Gastrocnemius medialis (tissue), 4 donors: ENCODE measurements around the gene CIB2. TPM values are rescaled to one million over a fixed set of nuclear protein-coding genes. Genes with fewer than 3 reads are reported as not detected.

ENCODE experiments used
- ATAC-seq, 2 donors: fragments of 150-250 bp; one replicate each; pipeline ENCODE4 v1.9.1; 2016
- DNase-seq, 2 donors: peaks; one replicate each; pipeline ENCODE4 v3.0.0-alpha.2; 2019
- H3K27ac ChIP-seq, 4 donors: fragments of 200-600 bp; sonication (generic); 1 replicate in 1 of 4; 2 replicates in 3 of 4; pipeline ENCODE4 v1.5.1; 2016 to 2018; ENCODE audit warnings: mild to moderate bottlenecking in 2 of 4, moderate library complexity in 1 of 4
- H3K27me3 ChIP-seq, 3 donors: fragments of 200-600 bp; sonication (generic) in 2 of 3; 1 replicate in 1 of 3; 2 replicates in 2 of 3; pipeline versions ENCODE4 v1.5.1 to v1.6.0; 2016 to 2019; ENCODE audit warnings: mild to moderate bottlenecking in 1 of 3, moderate library complexity in 1 of 3
- H3K36me3 ChIP-seq, 2 donors: fragments of 200-600 bp; sonication (generic) in 1 of 2; one replicate each; pipeline ENCODE4 v1.5.1; 2017 to 2018
- H3K4me1 ChIP-seq, 2 donors: fragments of 200-600 bp; sonication (generic) in 1 of 2; one replicate each; pipeline ENCODE4 v1.5.1; 2016 to 2017; ENCODE audit warnings: mild to moderate bottlenecking in 2 of 2
- H3K4me3 ChIP-seq, 4 donors: fragments of 200-600 bp; sonication (generic) in 3 of 4; 1 replicate in 1 of 4; 2 replicates in 3 of 4; pipeline ENCODE4 v1.5.1; 2016 to 2019; ENCODE audit warnings: mild to moderate bottlenecking in 2 of 4
- H3K9me3 ChIP-seq, 3 donors: fragments of 200-600 bp; sonication (generic) in 2 of 3; 1 replicate in 1 of 3; 2 replicates in 2 of 3; pipeline ENCODE4 v1.5.1; 2016 to 2019
- POLR2A ChIP-seq, 2 donors: fragments of 450-650 bp; IDR thresholded peaks; one replicate each; pipeline ENCODE4 v1.6.1; 2017; ENCODE audit warnings: antibody characterized with exemption in 2 of 2, mild to moderate bottlenecking in 2 of 2, moderate library complexity in 2 of 2
- in situ Hi-C, 4 donors: fragments of 200-750 bp; cut with MboI; loops; one replicate each; pipeline versions ENCODE4 v1.15.0 to v1.8.0; 2017; ENCODE audit warnings: low sequenced_read_pairs in 4 of 4
- intact Hi-C: fragments of 100-400 bp; cut with DNase I; formaldehyde crosslinking; loops from one replicate; pipeline ENCODE4 v1.15.1; 2023; ENCODE audit warnings: low total_unique reads
- total RNA-seq, 4 donors: library from RNA; depleted of rRNA; stranded (reverse); fragments of >200 nt; gene quantifications; one replicate each; pipeline versions ENCODE4 v1.1.0 to v1.2.3, GENCODE V29; 2016
- TF ChIP-seq, protein P1 (sequence below), 5 experiments: fragments of 450-650 bp in 3 of 5; fragments of 200-600 bp in 2 of 5; sonication (generic) in 2 of 5; IDR thresholded peaks in 4 of 5; conservative IDR thresholded peaks in 1 of 5; 1 replicate in 4 of 5; 2 replicates in 1 of 5; pipeline ENCODE4 v1.5.1; 2016 to 2019; ENCODE audit warnings: antibody characterized with exemption in 5 of 5, mild to moderate bottlenecking in 3 of 5, moderate library complexity in 3 of 5

The CIB2 gene
- total RNA-seq, 4 donors from 2014 or later, result 5.6 to 14.4 (median 6.7) TPM

- Histone ChIP-seq H3K36me3 (no peaks in the 10 kb centered on the region), H3K9me3 (no peaks in the 10 kb centered on the region), H3K4me1 (peaks cover 21 to 22% of the 10 kb centered on the region in 2 donors), H3K27ac (peak overlapping the region; percentile 17 to 78 (median 48)), H3K27me3 (no peaks in the 10 kb centered on the region), H3K4me3 (peak overlapping the region; percentile 38 to 73 (median 62))
- intact Hi-C loops, result loop anchor here (1.0 to 5.0 kb wide), 4 partner anchors 19 to 111 kb away; partner anchors contain the start of gene IDH3A
- ATAC-seq, result peak in 1 of 2 donors; percentile 10
- in situ Hi-C loops, result loop anchor here in 2 of 4 donors (25.0 kb wide), 1 partner anchor 307 kb away; the partner anchor contains the start of gene IREB2 (in 2 of the 2)
- DNase-seq, result no peak
- no peak for TF ChIP-seq POLR2A (IDR thresholded peaks at IDR 0.05)
- TF ChIP-seq, protein P1, sequence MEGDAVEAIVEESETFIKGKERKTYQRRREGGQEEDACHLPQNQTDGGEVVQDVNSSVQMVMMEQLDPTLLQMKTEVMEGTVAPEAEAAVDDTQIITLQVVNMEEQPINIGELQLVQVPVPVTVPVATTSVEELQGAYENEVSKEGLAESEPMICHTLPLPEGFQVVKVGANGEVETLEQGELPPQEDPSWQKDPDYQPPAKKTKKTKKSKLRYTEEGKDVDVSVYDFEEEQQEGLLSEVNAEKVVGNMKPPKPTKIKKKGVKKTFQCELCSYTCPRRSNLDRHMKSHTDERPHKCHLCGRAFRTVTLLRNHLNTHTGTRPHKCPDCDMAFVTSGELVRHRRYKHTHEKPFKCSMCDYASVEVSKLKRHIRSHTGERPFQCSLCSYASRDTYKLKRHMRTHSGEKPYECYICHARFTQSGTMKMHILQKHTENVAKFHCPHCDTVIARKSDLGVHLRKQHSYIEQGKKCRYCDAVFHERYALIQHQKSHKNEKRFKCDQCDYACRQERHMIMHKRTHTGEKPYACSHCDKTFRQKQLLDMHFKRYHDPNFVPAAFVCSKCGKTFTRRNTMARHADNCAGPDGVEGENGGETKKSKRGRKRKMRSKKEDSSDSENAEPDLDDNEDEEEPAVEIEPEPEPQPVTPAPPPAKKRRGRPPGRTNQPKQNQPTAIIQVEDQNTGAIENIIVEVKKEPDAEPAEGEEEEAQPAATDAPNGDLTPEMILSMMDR (IDR thresholded peaks at IDR 0.05 in 4 of 5, conservative IDR thresholded peaks at IDR 0.05 in 1 of 5), result no peak
Measured at GRCh38 chr15:78130466-78131294, 565 bp downstream of the CIB2 start.

GRCh38 chr15:78129751-78130287 is 1.4 kb downstream of the CIB2 start:
- in situ Hi-C loops, result loop anchor here in 2 of 4 donors (25.0 kb wide), 1 partner anchor 307 kb away; the partner anchor contains the start of gene IREB2 (in 2 of the 2)
- no peak for DNase-seq

GRCh38 chr15:78129077-78129750 is 2.0 kb downstream of the CIB2 start:
- ATAC-seq, result peak; percentile 71 to 86
- DNase-seq, result peak; percentile 46 to 83
- peaks cover 21 to 22% of the 10 kb centered on the region in 2 donors for H3K4me1 ChIP-seq
- no peaks in the 10 kb centered on the region for H3K9me3 ChIP-seq
- in situ Hi-C loops, result loop anchor here in 2 of 4 donors (25.0 kb wide), 1 partner anchor 308 kb away; the partner anchor contains the start of gene IREB2 (in 2 of the 2)
- H3K4me3 ChIP-seq, result no peak overlapping the region
- intact Hi-C loops, result no loop called here
- no peaks in the 10 kb centered on the region for H3K27me3 ChIP-seq
- H3K27ac ChIP-seq, result peak overlapping the region in 3 of 4 donors; percentile 33 to 58 (median 54)
- H3K36me3 ChIP-seq, result no peaks in the 10 kb centered on the region
- TF ChIP-seq, protein P1 (IDR thresholded peaks at IDR 0.05 in 4 of 5, conservative IDR thresholded peaks at IDR 0.05 in 1 of 5), result no peak
- no peak for TF ChIP-seq POLR2A (IDR thresholded peaks at IDR 0.05)

More at GRCh38 chr15:78129751-78130287, 1.4 kb downstream of the CIB2 start:
- no peaks in the 10 kb centered on the region for H3K27me3 ChIP-seq
- intact Hi-C loops, result loop anchor here (2.0 to 5.0 kb wide), 2 partner anchors 47 to 65 kb away; no protein-coding TSS in a partner anchor
- no peak for TF ChIP-seq POLR2A (IDR thresholded peaks at IDR 0.05)
- TF ChIP-seq, protein P1 (IDR thresholded peaks at IDR 0.05 in 4 of 5, conservative IDR thresholded peaks at IDR 0.05 in 1 of 5), result no peak
- no peak for ATAC-seq
- H3K4me1 ChIP-seq, result peaks cover 21 to 22% of the 10 kb centered on the region in 2 donors
- peak overlapping the region in 1 of 4 donors; percentile 58 for H3K27ac ChIP-seq
- no peak overlapping the region for H3K4me3 ChIP-seq
- H3K36me3 ChIP-seq, result no peaks in the 10 kb centered on the region
- no peaks in the 10 kb centered on the region for H3K9me3 ChIP-seq

- TF ChIP-seq, protein P1 (IDR thresholded peaks at IDR 0.05 in 4 of 5, conservative IDR thresholded peaks at IDR 0.05 in 1 of 5), result no peak
- Histone ChIP-seq H3K4me3 (no peak overlapping the region), H3K27me3 (no peaks in the 10 kb centered on the region), H3K36me3 (no peaks in the 10 kb centered on the region), H3K9me3 (no peaks in the 10 kb centered on the region), H3K27ac (no peak overlapping the region), H3K4me1 (peaks cover 21 to 22% of the 10 kb centered on the region in 2 donors)
- in situ Hi-C loops (loop anchor here in 2 of 4 donors (25.0 kb wide), 1 partner anchor 309 kb away; the partner anchor contains the start of gene IREB2 (in 2 of the 2)), intact Hi-C loops (no loop called here)
- DNase-seq (no peak), ATAC-seq (no peak)
Measured at GRCh38 chr15:78127882-78128281, 3.4 kb downstream of the CIB2 start.
